Measurements from ENCODE around the gene LTBP1. TPM values are rescaled to one million over a fixed set of nuclear protein-coding genes. Genes with fewer than 3 reads are reported as not detected.

The LTBP1 gene
- polyA plus RNA-seq, 2 donors: 4.3 to 13.9 TPM

GRCh38 chr2:32930436-32930835 lies 16.3 kb upstream of the LTBP1 start:
- Histone ChIP-seq H3K27ac (ENCODE audit: low read depth in 2 of 2, low read length in 1 of 2) (no peak overlapping the region), H3K4me1 (ENCODE audit: control insufficient read depth in 2 of 2, insufficient read depth in 2 of 2, low read length in 1 of 2) (no peaks in the 10 kb centered on the region), H3K4me3 (ENCODE audit: low read depth in 1 of 2, low read length in 2 of 2) (no peak overlapping the region), H3K27me3 (ENCODE audit: control insufficient read depth in 1 of 2, insufficient read depth in 2 of 2, low read length in 2 of 2) (no peaks in the 10 kb centered on the region), H3K36me3 (ENCODE audit: control insufficient read depth in 2 of 2, insufficient read depth in 2 of 2, low read length in 1 of 2) (no peaks in the 10 kb centered on the region), H3K9me3 (ENCODE audit: control insufficient read depth in 2 of 2, insufficient read depth in 1 of 2, low read depth in 1 of 2, low read length in 1 of 2) (no peaks in the 10 kb centered on the region)
- WGBS, 2 donors: 81 to 84% methylated on average over 5 of the region's 5 CpGs

GRCh38 chr2:32931519-32931918 lies 15.2 kb upstream of the LTBP1 start:
- 70 to 71% methylated on average over 2 of the region's 2 CpGs for WGBS, 2 donors
- H3K36me3 ChIP-seq (ENCODE audit: control insufficient read depth in 2 of 2, insufficient read depth in 2 of 2, low read length in 1 of 2): no peaks in the 10 kb centered on the region
- H3K9me3 ChIP-seq (ENCODE audit: control insufficient read depth in 2 of 2, insufficient read depth in 1 of 2, low read depth in 1 of 2, low read length in 1 of 2): no peaks in the 10 kb centered on the region
- H3K4me1 ChIP-seq (ENCODE audit: control insufficient read depth in 2 of 2, insufficient read depth in 2 of 2, low read length in 1 of 2): no peaks in the 10 kb centered on the region
- H3K27ac ChIP-seq (ENCODE audit: low read depth in 2 of 2, low read length in 1 of 2): no peak overlapping the region
- no peak overlapping the region for H3K4me3 ChIP-seq (ENCODE audit: low read depth in 1 of 2, low read length in 2 of 2)
- H3K27me3 ChIP-seq (ENCODE audit: control insufficient read depth in 1 of 2, insufficient read depth in 2 of 2, low read length in 2 of 2): no peaks in the 10 kb centered on the region

GRCh38 chr2:32931945-32932709 lies 14.6 kb upstream of the LTBP1 start:
- H3K4me3 ChIP-seq (ENCODE audit: low read depth in 1 of 2, low read length in 2 of 2): no peak overlapping the region
- no peaks in the 10 kb centered on the region for H3K9me3 ChIP-seq (ENCODE audit: control insufficient read depth in 2 of 2, insufficient read depth in 1 of 2, low read depth in 1 of 2, low read length in 1 of 2)
- no peaks in the 10 kb centered on the region for H3K27me3 ChIP-seq (ENCODE audit: control insufficient read depth in 1 of 2, insufficient read depth in 2 of 2, low read length in 2 of 2)
- H3K36me3 ChIP-seq (ENCODE audit: control insufficient read depth in 2 of 2, insufficient read depth in 2 of 2, low read length in 1 of 2): no peaks in the 10 kb centered on the region
- H3K4me1 ChIP-seq (ENCODE audit: control insufficient read depth in 2 of 2, insufficient read depth in 2 of 2, low read length in 1 of 2): no peaks in the 10 kb centered on the region
- H3K27ac ChIP-seq (ENCODE audit: low read depth in 2 of 2, low read length in 1 of 2): no peak overlapping the region
- WGBS, 2 donors: 58 to 71% methylated on average over 12 of the region's 12 CpGs

GRCh38 chr2:32932825-32933755 lies 13.7 kb upstream of the LTBP1 start:
- Histone ChIP-seq H3K27me3 (ENCODE audit: control insufficient read depth in 1 of 2, insufficient read depth in 2 of 2, low read length in 2 of 2) (no peaks in the 10 kb centered on the region), H3K4me3 (ENCODE audit: low read depth in 1 of 2, low read length in 2 of 2) (no peak overlapping the region), H3K4me1 (ENCODE audit: control insufficient read depth in 2 of 2, insufficient read depth in 2 of 2, low read length in 1 of 2) (no peaks in the 10 kb centered on the region), H3K9me3 (ENCODE audit: control insufficient read depth in 2 of 2, insufficient read depth in 1 of 2, low read depth in 1 of 2, low read length in 1 of 2) (no peaks in the 10 kb centered on the region), H3K27ac (ENCODE audit: low read depth in 2 of 2, low read length in 1 of 2) (no peak overlapping the region), H3K36me3 (ENCODE audit: control insufficient read depth in 2 of 2, insufficient read depth in 2 of 2, low read length in 1 of 2) (no peaks in the 10 kb centered on the region)
- 81 to 82% methylated on average over 11 of the region's 11 CpGs for WGBS, 2 donors

GRCh38 chr2:32933756-32934095 lies 13.0 kb upstream of the LTBP1 start:
- H3K27ac ChIP-seq (ENCODE audit: low read depth in 2 of 2, low read length in 1 of 2): no peak overlapping the region
- no peaks in the 10 kb centered on the region for H3K27me3 ChIP-seq (ENCODE audit: control insufficient read depth in 1 of 2, insufficient read depth in 2 of 2, low read length in 2 of 2)
- H3K4me3 ChIP-seq (ENCODE audit: low read depth in 1 of 2, low read length in 2 of 2): no peak overlapping the region
- H3K4me1 ChIP-seq (ENCODE audit: control insufficient read depth in 2 of 2, insufficient read depth in 2 of 2, low read length in 1 of 2): no peaks in the 10 kb centered on the region
- 85 to 92% methylated on average over 5 of the region's 5 CpGs for WGBS, 2 donors
- H3K36me3 ChIP-seq (ENCODE audit: control insufficient read depth in 2 of 2, insufficient read depth in 2 of 2, low read length in 1 of 2): no peaks in the 10 kb centered on the region
- H3K9me3 ChIP-seq (ENCODE audit: control insufficient read depth in 2 of 2, insufficient read depth in 1 of 2, low read depth in 1 of 2, low read length in 1 of 2): no peaks in the 10 kb centered on the region

GRCh38 chr2:32937602-32938448 lies 8.9 kb upstream of the LTBP1 start:
- 35 to 43% methylated on average over 13 of the region's 13 CpGs for WGBS, 2 donors

GRCh38 chr2:32938934-32939333 lies 7.8 kb upstream of the LTBP1 start:
- Histone ChIP-seq H3K27me3 (ENCODE audit: control insufficient read depth in 1 of 2, insufficient read depth in 2 of 2, low read length in 2 of 2) (no peaks in the 10 kb centered on the region), H3K4me3 (ENCODE audit: low read depth in 1 of 2, low read length in 2 of 2) (no peak overlapping the region), H3K36me3 (ENCODE audit: control insufficient read depth in 2 of 2, insufficient read depth in 2 of 2, low read length in 1 of 2) (no peaks in the 10 kb centered on the region), H3K4me1 (ENCODE audit: control insufficient read depth in 2 of 2, insufficient read depth in 2 of 2, low read length in 1 of 2) (no peaks in the 10 kb centered on the region), H3K27ac (ENCODE audit: low read depth in 2 of 2, low read length in 1 of 2) (no peak overlapping the region), H3K9me3 (ENCODE audit: control insufficient read depth in 2 of 2, insufficient read depth in 1 of 2, low read depth in 1 of 2, low read length in 1 of 2) (no peaks in the 10 kb centered on the region)
- 94 to 96% methylated on average over 3 of the region's 3 CpGs for WGBS, 2 donors

More at GRCh38 chr2:32937602-32938448, 8.9 kb upstream of the LTBP1 start:
- Histone ChIP-seq H3K4me3 (ENCODE audit: low read depth in 1 of 2, low read length in 2 of 2) (no peak overlapping the region), H3K36me3 (ENCODE audit: control insufficient read depth in 2 of 2, insufficient read depth in 2 of 2, low read length in 1 of 2) (no peaks in the 10 kb centered on the region), H3K4me1 (ENCODE audit: control insufficient read depth in 2 of 2, insufficient read depth in 2 of 2, low read length in 1 of 2) (no peaks in the 10 kb centered on the region), H3K27me3 (ENCODE audit: control insufficient read depth in 1 of 2, insufficient read depth in 2 of 2, low read length in 2 of 2) (no peaks in the 10 kb centered on the region), H3K9me3 (ENCODE audit: control insufficient read depth in 2 of 2, insufficient read depth in 1 of 2, low read depth in 1 of 2, low read length in 1 of 2) (no peaks in the 10 kb centered on the region), H3K27ac (ENCODE audit: low read depth in 2 of 2, low read length in 1 of 2) (no peak overlapping the region)

- WGBS, 2 donors: 90 to 94% methylated on average over 8 of the region's 8 CpGs
These were observed 6.3 kb upstream of the LTBP1 start for GRCh38 chr2:32940316-32940997.

More at GRCh38 chr2:32940316-32940997, 6.3 kb upstream of the LTBP1 start:
- H3K4me3 ChIP-seq (ENCODE audit: low read depth in 1 of 2, low read length in 2 of 2): no peak overlapping the region
- no peaks in the 10 kb centered on the region for H3K27me3 ChIP-seq (ENCODE audit: control insufficient read depth in 1 of 2, insufficient read depth in 2 of 2, low read length in 2 of 2)
- no peaks in the 10 kb centered on the region for H3K36me3 ChIP-seq (ENCODE audit: control insufficient read depth in 2 of 2, insufficient read depth in 2 of 2, low read length in 1 of 2)
- no peak overlapping the region for H3K27ac ChIP-seq (ENCODE audit: low read depth in 2 of 2, low read length in 1 of 2)
- H3K9me3 ChIP-seq (ENCODE audit: control insufficient read depth in 2 of 2, insufficient read depth in 1 of 2, low read depth in 1 of 2, low read length in 1 of 2): no peaks in the 10 kb centered on the region
- H3K4me1 ChIP-seq (ENCODE audit: control insufficient read depth in 2 of 2, insufficient read depth in 2 of 2, low read length in 1 of 2): no peaks in the 10 kb centered on the region

Measured in esophagus (tissue), 2 donors.